Measurements from ENCODE around the gene SDK1. TPM values are rescaled to one million over a fixed set of nuclear protein-coding genes. Genes with fewer than 3 reads are reported as not detected.

The SDK1 gene
- total and polyA plus RNA-seq, 10 of the 15 experiments (the other 5 are each of a cell fraction or from before 2014, with no cell fraction given): 0.14 to 0.33 TPM; not detected in 8

DNA sequence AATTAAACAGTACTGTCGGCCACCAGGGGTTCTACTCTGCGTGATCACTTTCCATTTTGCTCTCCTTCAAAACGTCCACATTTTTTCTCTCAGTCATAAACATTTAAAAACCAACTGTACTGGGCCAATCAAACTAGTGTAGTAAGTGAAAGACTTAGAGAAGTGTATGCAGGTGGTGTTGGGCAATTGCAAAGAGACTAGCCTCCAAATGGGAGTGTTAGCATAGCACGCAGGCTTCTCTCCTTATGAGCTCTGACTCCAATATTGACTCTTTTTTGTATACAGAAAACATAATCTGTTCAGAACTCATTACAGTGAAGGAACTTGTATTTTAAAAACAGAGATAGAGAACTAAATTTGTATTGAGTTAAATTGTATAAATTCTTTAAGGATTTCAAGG, 150.6 kb downstream of the SDK1 start:
- Histone ChIP-seq H4K20me1 (ENCODE audit: control insufficient read depth, insufficient read depth) (no peaks in the 10 kb centered on the region), H3K36me3 (ENCODE audit: control insufficient read depth in 2 of 2, insufficient read depth in 2 of 2, low read length in 1 of 2) (no peaks in the 10 kb centered on the region), H3K79me2 (ENCODE audit: control insufficient read depth, insufficient read depth, low read length) (no peaks in the 10 kb centered on the region), H3K9ac (ENCODE audit: control insufficient read depth, insufficient read depth, low read length) (no peak overlapping the region), H3K9me3 (replicated peaks; ENCODE audit: control insufficient read depth, insufficient read depth, low read length) (no peaks in the 10 kb centered on the region), H2AFZ (ENCODE audit: control insufficient read depth, low read depth, low read length) (no peak overlapping the region), H3K27ac (ENCODE audit: control insufficient read depth, insufficient read depth) (no peak overlapping the region), H3K4me3 (no peak overlapping the region), H3K27me3 (replicated peaks in 1 of 2; ENCODE audit: control insufficient read depth in 2 of 2, insufficient read depth in 2 of 2, low read length in 1 of 2) (no peaks in the 10 kb centered on the region), H3K4me1 (ENCODE audit: control insufficient read depth, insufficient read depth, low read length) (no peaks in the 10 kb centered on the region), H3K4me2 (ENCODE audit: control insufficient read depth, insufficient read depth) (no peak overlapping the region)
- WGBS (ENCODE audit: insufficient coverage, insufficient replicate concordance, low lambda C conversion rate, missing lambda C conversion rate): 64% methylated on average over 4 of the region's 4 CpGs
- FAIRE-seq: no peak
- ChIA-PET POLR2A (no interaction called here), SMC1A (ENCODE audit: uncharacterized antibody, unreplicated experiment) (no interaction called here), CTCF (no interaction called here), RAD21 (ENCODE audit: unreplicated experiment) (no interaction called here)
- TF ChIP-seq, protein P1, sequence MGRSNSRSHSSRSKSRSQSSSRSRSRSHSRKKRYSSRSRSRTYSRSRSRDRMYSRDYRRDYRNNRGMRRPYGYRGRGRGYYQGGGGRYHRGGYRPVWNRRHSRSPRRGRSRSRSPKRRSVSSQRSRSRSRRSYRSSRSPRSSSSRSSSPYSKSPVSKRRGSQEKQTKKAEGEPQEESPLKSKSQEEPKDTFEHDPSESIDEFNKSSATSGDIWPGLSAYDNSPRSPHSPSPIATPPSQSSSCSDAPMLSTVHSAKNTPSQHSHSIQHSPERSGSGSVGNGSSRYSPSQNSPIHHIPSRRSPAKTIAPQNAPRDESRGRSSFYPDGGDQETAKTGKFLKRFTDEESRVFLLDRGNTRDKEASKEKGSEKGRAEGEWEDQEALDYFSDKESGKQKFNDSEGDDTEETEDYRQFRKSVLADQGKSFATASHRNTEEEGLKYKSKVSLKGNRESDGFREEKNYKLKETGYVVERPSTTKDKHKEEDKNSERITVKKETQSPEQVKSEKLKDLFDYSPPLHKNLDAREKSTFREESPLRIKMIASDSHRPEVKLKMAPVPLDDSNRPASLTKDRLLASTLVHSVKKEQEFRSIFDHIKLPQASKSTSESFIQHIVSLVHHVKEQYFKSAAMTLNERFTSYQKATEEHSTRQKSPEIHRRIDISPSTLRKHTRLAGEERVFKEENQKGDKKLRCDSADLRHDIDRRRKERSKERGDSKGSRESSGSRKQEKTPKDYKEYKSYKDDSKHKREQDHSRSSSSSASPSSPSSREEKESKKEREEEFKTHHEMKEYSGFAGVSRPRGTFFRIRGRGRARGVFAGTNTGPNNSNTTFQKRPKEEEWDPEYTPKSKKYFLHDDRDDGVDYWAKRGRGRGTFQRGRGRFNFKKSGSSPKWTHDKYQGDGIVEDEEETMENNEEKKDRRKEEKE (IDR thresholded peaks at IDR 0.05): no peak
- TF ChIP-seq POLR2A (IDR thresholded peaks at IDR 0.05; ENCODE audit: low read depth, low read length) (no peak), ZNF384 (IDR thresholded peaks at IDR 0.05; ENCODE audit: borderline replicate concordance, low read depth, low read length) (no peak), TCF3 (IDR thresholded peaks at IDR 0.05; ENCODE audit: borderline replicate concordance, insufficient read depth, low read depth, low read length) (no peak), ATF2 (IDR thresholded peaks at IDR 0.05; ENCODE audit: low read length) (no peak), BRCA1 (IDR thresholded peaks at IDR 0.05; ENCODE audit: low read depth, low read length) (no peak)
- no TSS peak for BruUV-seq (replicated peaks)
- DNase-seq (ENCODE audit: low read depth, low spot score): no peak
- intact Hi-C loops (cut with micrococcal nuclease; ENCODE audit: unreplicated experiment) (no loop called here), in situ Hi-C loops (cut with MboI) (no loop called here)
- no peak for ATAC-seq

All from GM12878 (cell line).